HepG2 (cell line): ENCODE measurements around the gene CTAGE1. TPM values are rescaled to one million over a fixed set of nuclear protein-coding genes. Genes with fewer than 3 reads are reported as not detected.

Experiments
- ATAC-seq: fragments of 200-7000 bp; cut with Tn5 transposase; 3 replicates; pipeline ENCODE4 v1.9.1; 2020; ENCODE audit warnings: mild to moderate bottlenecking, moderate library complexity
- BruUV-seq: library from RNA; stranded (reverse); fragments of 400-500 nt; replicated peaks from 2 replicates; lab custom pipeline; 2021; lab: Mats Ljungman, UMichigan
- CTCF ChIA-PET: fragments of 300-600 bp; formaldehyde crosslinking; extraction: SDS; loops from one replicate; lab custom pipeline; 2021; ENCODE audit warnings: low total read pairs, inconsistent platforms, low intra/inter-chr PET ratio; lab: Yijun Ruan, JAX
- POLR2A ChIA-PET: fragments of 350-600 bp; sonication (Branson Sonifier 250); formaldehyde crosslinking; loops from one replicate; lab custom pipeline; 2020; ENCODE audit warnings: antibody characterized with exemption, inconsistent platforms; lab: Yijun Ruan, JAX
- DNase-seq: peaks from one replicate; pipeline ENCODE4 v3.0.0-alpha.2; 2015; ENCODE audit warnings: low spot score
- FAIRE-seq: peaks from 3 replicates; lab custom pipeline; 2011; peaks lifted over from hg19 to GRCh38; lab: Jason Lieb, UNC
- H2AFZ ChIP-seq: one replicate; pipeline ENCODE4 v1.6.1; 2011; ENCODE audit warnings: low read length, inconsistent platforms
- H3K27ac ChIP-seq: fragments of 300-600 bp; 3 replicates; pipeline ENCODE4 v1.8.0; 2011; ENCODE audit warnings: mixed run types, mild to moderate bottlenecking, mixed read lengths, low read length, inconsistent platforms; ENCODE audit not compliant: insufficient read depth; ENCODE audit errors: extremely low read length
- H3K27me3 ChIP-seq, 2 experiments: fragments of 200-600 bp in 1 of 2; 2 replicates in 1 of 2; 3 replicates in 1 of 2; pipeline versions ENCODE4 v1.6.0 to v1.8.0; 2011; ENCODE audit warnings: low read length in 2 of 2, mild to moderate bottlenecking in 2 of 2, moderate library complexity in 2 of 2, inconsistent platforms in 1 of 2; ENCODE audit not compliant: insufficient read depth in 2 of 2, control insufficient read depth in 1 of 2
- H3K36me3 ChIP-seq, 2 experiments: fragments of 200-600 bp in 1 of 2; replicated peaks in 1 of 2; 2 replicates in 1 of 2; 3 replicates in 1 of 2; pipeline versions ENCODE4 v1.5.1 to v1.8.0; 2011; ENCODE audit warnings: low read length in 2 of 2, inconsistent platforms in 1 of 2; ENCODE audit not compliant: insufficient read depth in 2 of 2, control insufficient read depth in 1 of 2
- H3K4me1 ChIP-seq: 2 replicates; pipeline ENCODE4 v1.5.1; 2012; ENCODE audit warnings: low read length, inconsistent platforms; ENCODE audit not compliant: insufficient read depth
- H3K4me2 ChIP-seq: 2 replicates; pipeline ENCODE4 v1.6.0; 2011; ENCODE audit warnings: low read depth, low read length, inconsistent platforms
- H3K4me3 ChIP-seq, 3 experiments: fragments of 200-600 bp in 1 of 3; sonication (generic), shearing (Covaris generic) in 1 of 3; replicated peaks in 1 of 3; 2 replicates each; pipeline ENCODE4 v1.5.1; 2011 to 2016; ENCODE audit warnings: low read length in 3 of 3, inconsistent platforms in 2 of 3, low read depth in 2 of 3, mild to moderate bottlenecking in 2 of 3, control low read depth in 1 of 3, mixed read lengths in 1 of 3; ENCODE audit not compliant: insufficient read depth in 1 of 3
- H3K79me2 ChIP-seq: one replicate; pipeline ENCODE4 v1.6.1; 2011; ENCODE audit warnings: low read length, inconsistent platforms; ENCODE audit not compliant: insufficient read depth
- H3K9ac ChIP-seq: 2 replicates; pipeline ENCODE4 v1.6.0; 2011; ENCODE audit warnings: mild to moderate bottlenecking, low read depth, low read length, inconsistent platforms; ENCODE audit not compliant: insufficient read depth
- H3K9me3 ChIP-seq: 2 replicates; pipeline ENCODE4 v1.5.1; 2012; ENCODE audit warnings: mild to moderate bottlenecking, low read length
- H4K20me1 ChIP-seq: 2 replicates; pipeline ENCODE4 v1.6.0; 2011; ENCODE audit warnings: inconsistent platforms, mild to moderate bottlenecking, low read length, moderate library complexity; ENCODE audit not compliant: insufficient read depth
- ATF7 ChIP-seq, 2 experiments: fragments of 450-650 bp in 1 of 2; sonication (generic) in 1 of 2; formaldehyde crosslinking in 1 of 2; IDR thresholded peaks; 2 replicates each; pipeline versions ENCODE4 v1.4.0 to v1.6.1; 2016 to 2020; ENCODE audit warnings: antibody characterized with exemption in 1 of 2, mild to moderate bottlenecking in 1 of 2, missing genetic modification reagents in 1 of 2
- CREB1 ChIP-seq, 2 experiments: fragments of 450-650 bp in 1 of 2; IDR thresholded peaks; 2 replicates each; pipeline ENCODE4 v1.6.1; 2016 to 2017; ENCODE audit warnings: control low read depth in 1 of 2, mild to moderate bottlenecking in 1 of 2, missing compliant biosample characterization in 1 of 2, missing genetic modification characterization in 1 of 2
- CSRNP2 ChIP-seq: sonication (generic); formaldehyde crosslinking; conservative IDR thresholded peaks from 2 replicates; pipeline ENCODE4 v1.8.0; 2022; ENCODE audit warnings: low read depth, missing genetic modification reagents
- ELF1 ChIP-seq: sonication (generic); formaldehyde crosslinking; IDR thresholded peaks from 2 replicates; pipeline ENCODE4 v1.4.0; 2020; ENCODE audit warnings: missing genetic modification reagents
- ELK4 ChIP-seq: sonication (generic); formaldehyde crosslinking; IDR thresholded peaks from 2 replicates; pipeline ENCODE4 v1.9.0; 2021; ENCODE audit warnings: missing genetic modification reagents, borderline replicate concordance
- FUBP1 ChIP-seq: sonication (generic); formaldehyde crosslinking; IDR thresholded peaks from 2 replicates; pipeline ENCODE4 v1.5.1; 2020; ENCODE audit warnings: missing genetic modification reagents, mild to moderate bottlenecking, borderline replicate concordance
- JDP2 ChIP-seq: sonication (generic); formaldehyde crosslinking; IDR thresholded peaks from 2 replicates; pipeline ENCODE4 v1.8.1; 2022; ENCODE audit warnings: missing genetic modification reagents, borderline replicate concordance
- MXD1 ChIP-seq: sonication (generic); formaldehyde crosslinking; IDR thresholded peaks from 2 replicates; pipeline ENCODE4 v1.4.0; 2020; ENCODE audit warnings: mild to moderate bottlenecking, missing genetic modification reagents
- PRDM4 ChIP-seq: sonication (generic); formaldehyde crosslinking; IDR thresholded peaks from 2 replicates; pipeline ENCODE4 v1.9.0; 2021; ENCODE audit warnings: missing genetic modification reagents, borderline replicate concordance
- SIN3B ChIP-seq: fragments of 150-350 bp; IDR thresholded peaks from 2 replicates; pipeline ENCODE4 v1.6.1; 2014; ENCODE audit warnings: low read length
- SNAI1 ChIP-seq: sonication (generic); formaldehyde crosslinking; IDR thresholded peaks from 2 replicates; pipeline ENCODE4 v1.5.0; 2020; ENCODE audit warnings: mild to moderate bottlenecking, missing genetic modification reagents, borderline replicate concordance
- U2AF2 ChIP-seq: fragments of 200-400 bp; formaldehyde crosslinking; IDR thresholded peaks from 2 replicates; pipeline ENCODE4 v1.6.1; 2017; ENCODE audit warnings: low read depth, mild to moderate bottlenecking, low read length
- ZFP82 ChIP-seq: sonication (generic); formaldehyde crosslinking; IDR thresholded peaks from 2 replicates; pipeline ENCODE4 v1.5.1; 2020; ENCODE audit warnings: mild to moderate bottlenecking, missing genetic modification reagents, borderline replicate concordance
- ZNF572 ChIP-seq: sonication (generic); formaldehyde crosslinking; IDR thresholded peaks from 2 replicates; pipeline ENCODE4 v1.5.1; 2020; ENCODE audit warnings: mild to moderate bottlenecking, missing genetic modification reagents
- ZNF577 ChIP-seq: sonication (generic); formaldehyde crosslinking; IDR thresholded peaks from 2 replicates; pipeline ENCODE4 v1.4.0; 2020; ENCODE audit warnings: mild to moderate bottlenecking, low read depth, missing genetic modification reagents, borderline replicate concordance
- WGBS: methylation state at CpG from one replicate; pipeline ENCODE4 v1.1.6; 2017; ENCODE audit warnings: low lambda C conversion rate; 5-methylcytosine and 5-hydroxymethylcytosine counted together
- in situ Hi-C: cut with HindIII; loops from 2 replicates; pipeline ENCODE4 v1.10.0; 2017; ENCODE audit warnings: low pct_unique_long_range_greater_than_20kb; ENCODE audit not compliant: extremely low pct_ligation_motif_present
- intact Hi-C: fragments of 100-400 bp; cut with micrococcal nuclease; formaldehyde crosslinking; loops from one replicate; pipeline ENCODE4 v1.10.0; 2022; ENCODE audit not compliant: unreplicated experiment
- polyA plus RNA-seq, 8 experiments: library from polyadenylated mRNA; depleted of rRNA in 3 of 8; stranded (reverse) in 7 of 8; unstranded in 1 of 8; fragments of >200 nt; fragmentation: Illumina TruSeq in 4 of 8; extraction: Trizol in 4 of 8; gene quantifications; 2 replicates each; pipeline versions ENCODE4 v1.2.1 to v1.2.3, GENCODE V29; 2011 to 2016; ENCODE audit warnings: low read depth in 4 of 8, missing spikeins in 1 of 8, mixed read lengths in 1 of 8; ENCODE audit not compliant: insufficient read depth in 1 of 8
- total RNA-seq, 5 experiments: library from RNA; depleted of rRNA; stranded (reverse); fragments of >200 nt; fragmentation: Illumina TruSeq; extraction: Trizol; gene quantifications; 2 replicates each; pipeline ENCODE4 v1.2.3, GENCODE V29; 2016; ENCODE audit warnings: low read depth in 1 of 5

The CTAGE1 gene
- total and polyA plus RNA-seq, 2 of the 13 experiments (the other 11 are each of a cell fraction or from before 2014, with no cell fraction given), result 0.02 TPM; not detected in 1

GRCh38 chr18:22447792-22448191 lies 30.1 kb upstream of the CTAGE1 start (continued):
- TF ChIP-seq CSRNP2 (CRISPR knock-in tag), result no peak
- TF ChIP-seq JDP2 (CRISPR knock-in tag), result no peak
- TF ChIP-seq, all 625 proteins: peak for 0

GRCh38 chr18:22446911-22447310 lies 29.2 kb upstream of the CTAGE1 start:
- Histone ChIP-seq H2AFZ (no peak overlapping the region), H3K79me2 (no peaks in the 10 kb centered on the region), H3K4me1 (peaks cover 3% of the 10 kb centered on the region; the same call in 1 of the 2 replicates), H3K4me3 (no peak overlapping the region), H3K4me2 (no peak overlapping the region), H3K36me3 (no peaks in the 10 kb centered on the region), H3K27ac (no peak overlapping the region), H3K9me3 (no peaks in the 10 kb centered on the region; the same call in 1 of the 2 replicates), H4K20me1 (no peaks in the 10 kb centered on the region), H3K27me3 (no peaks in the 10 kb centered on the region), H3K9ac (no peak overlapping the region)
- ChIA-PET POLR2A (no interaction called here), CTCF (no interaction called here)
- ATAC-seq (no peak), DNase-seq (no peak), FAIRE-seq (no peak)
- intact Hi-C loops (no loop called here), in situ Hi-C loops (no loop called here)
- WGBS, result 23% methylated on average over 4 of the region's 4 CpGs
- BruUV-seq, result no TSS peak
- no peak for TF ChIP-seq SIN3B
- TF ChIP-seq FUBP1 (CRISPR knock-in tag), result no peak
- no peak for TF ChIP-seq ZNF572 (CRISPR knock-in tag)
- TF ChIP-seq U2AF2, result no peak
- peak; percentile 90 for TF ChIP-seq ATF7 (IDR thresholded peaks at IDR 0.05)
- no peak for TF ChIP-seq ATF7 (CRISPR knock-in tag; IDR thresholded peaks at IDR 0.05)
- TF ChIP-seq ZNF577 (CRISPR knock-in tag), result no peak
- TF ChIP-seq CREB1 (IDR thresholded peaks at IDR 0.05), result peak; percentile 87
- TF ChIP-seq CREB1 (CRISPR knock-in tag; IDR thresholded peaks at IDR 0.05), result no peak
- TF ChIP-seq ZFP82 (CRISPR knock-in tag), result no peak
- no peak for TF ChIP-seq SNAI1 (CRISPR knock-in tag)
- TF ChIP-seq MXD1, result no peak
- TF ChIP-seq ELK4 (CRISPR knock-in tag), result no peak
- no peak for TF ChIP-seq ELF1 (CRISPR knock-in tag)
- TF ChIP-seq PRDM4, result no peak
